HS-27A (cell line): ENCODE results near the gene TFF3.
"Not testable (repeated sequence)": the region's sequence is repeated elsewhere in the genome, so short reads cannot be mapped to it uniquely, and the experiment has no call there.

Source experiments
- DNase-seq: peaks from one replicate; pipeline ENCODE4 v3.0.0-alpha.2; 2012; ENCODE audit warnings: low read depth, missing footprints

The TFF3 gene

GRCh38 chr21:42304556-42305454, 10.4 kb downstream of the TFF3 start:
- DNase-seq = no peak

- DNase-seq = no peak
Observed at GRCh38 chr21:42303443-42303842, 11.8 kb downstream of the TFF3 start.

- no peak for DNase-seq
Observed at GRCh38 chr21:42302794-42303193, 12.4 kb downstream of the TFF3 start.

GRCh38 chr21:42302076-42302650, 13.0 kb downstream of the TFF3 start:
- DNase-seq = no peak

- no peak for DNase-seq
Observed at GRCh38 chr21:42301371-42302075, 13.7 kb downstream of the TFF3 start.

- no peak for DNase-seq
Observed at GRCh38 chr21:42300956-42301355, 14.3 kb downstream of the TFF3 start.

GRCh38 chr21:42300045-42300583, 15.1 kb downstream of the TFF3 start:
- DNase-seq = no peak

GRCh38 chr21:42299324-42300044, 15.7 kb downstream of the TFF3 start:
- no peak for DNase-seq

GRCh38 chr21:42298657-42299056, 16.6 kb downstream of the TFF3 start:
- no peak for DNase-seq

GRCh38 chr21:42298237-42298636, 17.0 kb downstream of the TFF3 start:
- DNase-seq = no peak

- DNase-seq = no peak
Observed at GRCh38 chr21:42297377-42297776, 17.8 kb downstream of the TFF3 start.

- DNase-seq = no peak
Observed at GRCh38 chr21:42296501-42296900, 18.7 kb downstream of the TFF3 start.

- DNase-seq = no peak
Observed at GRCh38 chr21:42295845-42296244, 19.4 kb downstream of the TFF3 start.

- DNase-seq = no peak
Observed at GRCh38 chr21:42294273-42294880, 20.8 kb downstream of the TFF3 start.

- no peak for DNase-seq
Observed at GRCh38 chr21:42293649-42294272, 21.4 kb downstream of the TFF3 start.

GRCh38 chr21:42292563-42293142, 22.6 kb downstream of the TFF3 start:
- not testable (repeated sequence) for DNase-seq

- DNase-seq = no peak
Observed at GRCh38 chr21:42291751-42292562, 23.3 kb downstream of the TFF3 start.

GRCh38 chr21:42291003-42291750, 24.0 kb downstream of the TFF3 start:
- no peak for DNase-seq

- no peak for DNase-seq
Observed at GRCh38 chr21:42290505-42290904, 24.7 kb downstream of the TFF3 start.
